NB4 (cell line): ENCODE results near the gene MESP2.

Experiments
- DNase-seq: peaks from one replicate; pipeline ENCODE4 v3.0.0; 2010; ENCODE audit warnings: low read depth
- H3K4me3 ChIP-seq: one replicate; pipeline ENCODE4 v1.5.1; 2011; ENCODE audit warnings: mild to moderate bottlenecking, low read depth, low read length, moderate library complexity
- CTCF ChIP-seq: IDR thresholded peaks from one replicate; pipeline ENCODE4 v1.5.1; 2012; ENCODE audit warnings: low read depth, low read length
- MAX ChIP-seq: IDR thresholded peaks from 2 replicates; pipeline ENCODE4 v1.6.1; 2011; ENCODE audit warnings: low read depth, low read length
- MYC ChIP-seq: IDR thresholded peaks from 2 replicates; pipeline ENCODE4 v1.6.1; 2011; ENCODE audit warnings: low read depth, low read length
- POLR2A ChIP-seq: IDR thresholded peaks from 2 replicates; pipeline ENCODE4 v1.6.1; 2011; ENCODE audit warnings: mild to moderate bottlenecking; ENCODE audit not compliant: insufficient read length; ENCODE audit errors: extremely low read depth

MESP2 gene

GRCh38 chr15:89823836-89824606, 47.9 kb downstream of the MESP2 start:
- no peak overlapping the region for H3K4me3 ChIP-seq
- no peak for DNase-seq
- TF ChIP-seq MYC (no peak), CTCF (no peak), MAX (no peak), POLR2A (no peak)

- no peak overlapping the region for H3K4me3 ChIP-seq
- TF ChIP-seq POLR2A (no peak), MAX (no peak), MYC (no peak), CTCF (no peak)
- no peak for DNase-seq
Observed at GRCh38 chr15:89824607-89824867, 48.4 kb downstream of the MESP2 start.

GRCh38 chr15:89825271-89825940, 49.3 kb downstream of the MESP2 start:
- DNase-seq: peak; percentile 87
- H3K4me3 ChIP-seq: no peak overlapping the region
- TF ChIP-seq MAX (peak; percentile 80), MYC (peak; percentile 86), CTCF (no peak), POLR2A (no peak)

GRCh38 chr15:89826671-89827655, 50.8 kb downstream of the MESP2 start:
- TF ChIP-seq MYC: peak; percentile 29; the same call in 1 of the 2 replicates
- peak; percentile 32; the same call in 1 of the 2 replicates for TF ChIP-seq MAX
- no peak for TF ChIP-seq CTCF
- no peak for TF ChIP-seq POLR2A
- peak; percentile 62 for DNase-seq
- no peak overlapping the region for H3K4me3 ChIP-seq

GRCh38 chr15:89827829-89828228, 51.7 kb downstream of the MESP2 start:
- H3K4me3 ChIP-seq: no peak overlapping the region
- TF ChIP-seq CTCF (no peak), POLR2A (no peak), MYC (no peak)
- DNase-seq: no peak
